Gastroesophageal sphincter (tissue), 4 donors: Measurements from ENCODE around the gene MED25. TPM values are rescaled to one million over a fixed set of nuclear protein-coding genes. Genes with fewer than 3 reads are reported as not detected.
A peak's percentile ranks its signal among the peaks of the same experiment; 100 is the strongest.

Experiments used
- ATAC-seq: fragments of 150-250 bp; one replicate; pipeline ENCODE4 v1.9.1; 2016; ENCODE audit warnings: mild to moderate bottlenecking, moderate library complexity
- H3K27ac ChIP-seq, 4 donors: fragments of 200-600 bp; sonication (generic) in 3 of 4; 1 replicate in 3 of 4; 2 replicates in 1 of 4; pipeline ENCODE4 v1.5.1; 2016 to 2019
- H3K27me3 ChIP-seq: fragments of 200-600 bp; sonication (generic); one replicate; pipeline ENCODE4 v1.5.1; 2019
- H3K36me3 ChIP-seq, 2 donors: fragments of 200-600 bp; sonication (generic); one replicate each; pipeline ENCODE4 v1.5.1; 2019; ENCODE audit warnings: control low read depth in 1 of 2
- H3K4me1 ChIP-seq, 3 donors: fragments of 200-600 bp; sonication (generic); 1 replicate in 2 of 3; 2 replicates in 1 of 3; pipeline ENCODE4 v1.5.1; 2016 to 2019; ENCODE audit warnings: control low read depth in 2 of 3
- H3K4me3 ChIP-seq, 2 donors: fragments of 200-600 bp; sonication (generic); one replicate each; pipeline ENCODE4 v1.5.1; 2019; ENCODE audit warnings: mild to moderate bottlenecking in 1 of 2, moderate library complexity in 1 of 2
- H3K9me3 ChIP-seq, 3 donors: fragments of 200-600 bp; sonication (generic); one replicate each; pipeline ENCODE4 v1.5.1; 2017 to 2019; ENCODE audit warnings: control low read depth in 2 of 3
- EP300 ChIP-seq: sonication (generic); formaldehyde crosslinking; IDR thresholded peaks from one replicate; pipeline ENCODE4 v1.6.1; 2017; ENCODE audit warnings: antibody characterized with exemption, mild to moderate bottlenecking
- POLR2A ChIP-seq, 2 donors: fragments of 450-650 bp; IDR thresholded peaks; one replicate each; pipeline ENCODE4 v1.6.1; 2017; ENCODE audit warnings: antibody characterized with exemption in 2 of 2, mild to moderate bottlenecking in 2 of 2, moderate library complexity in 1 of 2
- POLR2AphosphoS5 ChIP-seq: sonication (generic); formaldehyde crosslinking; IDR thresholded peaks from one replicate; pipeline ENCODE4 v1.6.1; 2017; ENCODE audit warnings: antibody characterized with exemption
- WGBS, 2 donors: methylation state at CpG; one replicate each; pipeline ENCODE4 v1.1.5; 2018; ENCODE audit warnings: low coverage in 1 of 2; 5-methylcytosine and 5-hydroxymethylcytosine counted together
- total RNA-seq, 4 donors: library from RNA; depleted of rRNA; stranded (reverse); fragments of >200 nt; gene quantifications; one replicate each; pipeline ENCODE4 v1.1.0, GENCODE V29; 2016
- TF ChIP-seq, protein P1 (sequence below), 4 experiments: fragments of 200-600 bp in 2 of 4; fragments of 450-650 bp in 2 of 4; sonication (generic) in 1 of 4; IDR thresholded peaks; one replicate each; pipeline ENCODE4 v1.5.1; 2017 to 2019; ENCODE audit warnings: antibody characterized with exemption in 4 of 4, mild to moderate bottlenecking in 2 of 4, moderate library complexity in 2 of 4

MED25 gene
- total RNA-seq, 4 donors from 2014 or later, result 26.7 to 36.1 (median 28.7) TPM

DNA sequence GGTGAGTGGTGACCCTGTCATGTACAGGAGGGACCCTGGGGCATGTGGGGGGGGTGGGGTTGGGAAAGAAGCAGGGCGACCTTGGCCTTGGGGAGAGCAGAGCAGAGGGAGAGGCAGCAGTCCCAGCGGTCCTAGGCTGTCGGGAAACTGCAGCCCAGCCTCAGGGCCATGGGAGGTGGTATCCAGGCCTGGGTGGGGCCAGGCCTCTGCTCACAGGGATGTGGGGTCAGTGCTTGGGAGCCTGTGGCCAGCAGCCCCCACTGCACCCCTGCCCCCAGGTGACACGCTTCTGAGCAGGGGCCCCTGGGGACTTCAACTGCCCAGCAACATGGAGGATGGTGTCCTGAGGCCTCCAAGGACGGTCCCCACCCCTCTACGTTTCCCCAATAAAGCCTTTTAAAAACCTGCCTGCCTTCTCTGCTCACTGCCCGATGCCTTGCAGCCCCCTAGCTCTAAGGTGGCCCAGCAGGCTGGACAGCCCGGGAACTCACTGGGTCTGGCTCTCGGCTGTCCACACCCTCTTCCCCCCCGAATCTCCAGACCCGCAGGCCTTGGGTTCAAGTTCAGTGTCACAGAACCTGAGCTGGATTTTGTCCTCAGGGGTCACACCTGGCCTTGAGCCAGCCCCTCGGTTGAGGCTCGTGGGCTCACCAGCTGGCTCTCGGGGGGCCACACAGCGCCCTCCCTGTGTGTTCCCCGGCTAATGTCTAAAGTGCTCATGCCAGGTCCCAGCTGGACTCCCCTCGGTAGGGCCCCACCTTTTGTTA lies 42.4 kb downstream of the MED25 start:
- no peak for ATAC-seq
- no peak for TF ChIP-seq EP300
- TF ChIP-seq, protein P1, sequence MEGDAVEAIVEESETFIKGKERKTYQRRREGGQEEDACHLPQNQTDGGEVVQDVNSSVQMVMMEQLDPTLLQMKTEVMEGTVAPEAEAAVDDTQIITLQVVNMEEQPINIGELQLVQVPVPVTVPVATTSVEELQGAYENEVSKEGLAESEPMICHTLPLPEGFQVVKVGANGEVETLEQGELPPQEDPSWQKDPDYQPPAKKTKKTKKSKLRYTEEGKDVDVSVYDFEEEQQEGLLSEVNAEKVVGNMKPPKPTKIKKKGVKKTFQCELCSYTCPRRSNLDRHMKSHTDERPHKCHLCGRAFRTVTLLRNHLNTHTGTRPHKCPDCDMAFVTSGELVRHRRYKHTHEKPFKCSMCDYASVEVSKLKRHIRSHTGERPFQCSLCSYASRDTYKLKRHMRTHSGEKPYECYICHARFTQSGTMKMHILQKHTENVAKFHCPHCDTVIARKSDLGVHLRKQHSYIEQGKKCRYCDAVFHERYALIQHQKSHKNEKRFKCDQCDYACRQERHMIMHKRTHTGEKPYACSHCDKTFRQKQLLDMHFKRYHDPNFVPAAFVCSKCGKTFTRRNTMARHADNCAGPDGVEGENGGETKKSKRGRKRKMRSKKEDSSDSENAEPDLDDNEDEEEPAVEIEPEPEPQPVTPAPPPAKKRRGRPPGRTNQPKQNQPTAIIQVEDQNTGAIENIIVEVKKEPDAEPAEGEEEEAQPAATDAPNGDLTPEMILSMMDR (IDR thresholded peaks at IDR 0.05), result no peak
- TF ChIP-seq POLR2AphosphoS5, result no peak
- no peak for TF ChIP-seq POLR2A (IDR thresholded peaks at IDR 0.05)
- H3K9me3 ChIP-seq, result no peaks in the 10 kb centered on the region
- H3K27ac ChIP-seq, result peak overlapping the region in 3 of 4 donors; percentile 49 to 73 (median 68)
- H3K4me3 ChIP-seq, result peak overlapping the region in 1 of 2 donors; percentile 14
- WGBS, 2 donors, result 49 to 56% methylated on average over 3 to 8 of the region's 17 CpGs
- H3K27me3 ChIP-seq, result no peaks in the 10 kb centered on the region
- peaks cover 0 to 43% (median 4%) of the 10 kb centered on the region in 3 donors for H3K4me1 ChIP-seq
- H3K36me3 ChIP-seq, result peaks cover 0 to 90% of the 10 kb centered on the region in 2 donors

DNA sequence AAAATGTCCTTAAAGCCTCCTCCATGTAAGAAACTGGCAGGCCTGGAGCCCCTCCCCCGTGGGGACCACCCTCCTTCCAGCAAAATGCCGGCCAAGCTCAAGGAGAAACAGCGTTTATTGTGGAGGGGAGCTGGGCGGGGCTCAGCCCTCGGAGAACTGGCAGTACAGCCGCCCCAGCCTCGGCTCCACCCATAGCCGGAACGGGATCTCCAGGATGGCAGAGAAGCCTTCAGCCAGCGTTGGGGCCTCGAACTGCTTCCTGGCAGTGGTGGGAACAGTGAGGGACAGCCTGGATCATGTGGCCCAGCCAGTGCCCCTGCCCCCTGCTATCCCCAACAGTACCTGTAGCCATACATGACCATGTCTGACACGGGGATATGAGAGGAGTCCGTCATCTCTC lies 43.0 kb downstream of the MED25 start:
- Histone ChIP-seq H3K27ac (peak overlapping the region in 3 of 4 donors; percentile 49 to 73 (median 68)), H3K27me3 (no peaks in the 10 kb centered on the region), H3K36me3 (peaks cover 0 to 85% of the 10 kb centered on the region in 2 donors), H3K9me3 (no peaks in the 10 kb centered on the region), H3K4me3 (peak overlapping the region in 1 of 2 donors; percentile 14), H3K4me1 (peaks cover 0 to 49% (median 8%) of the 10 kb centered on the region in 3 donors)
- peak; percentile 55 for ATAC-seq
- no CpG with 5 or more reads among the region's 13 CpGs for WGBS, 2 donors
- no peak for TF ChIP-seq POLR2A (IDR thresholded peaks at IDR 0.05)
- TF ChIP-seq, protein P1 (IDR thresholded peaks at IDR 0.05), result no peak
- TF ChIP-seq EP300, result no peak
- TF ChIP-seq POLR2AphosphoS5, result no peak

DNA sequence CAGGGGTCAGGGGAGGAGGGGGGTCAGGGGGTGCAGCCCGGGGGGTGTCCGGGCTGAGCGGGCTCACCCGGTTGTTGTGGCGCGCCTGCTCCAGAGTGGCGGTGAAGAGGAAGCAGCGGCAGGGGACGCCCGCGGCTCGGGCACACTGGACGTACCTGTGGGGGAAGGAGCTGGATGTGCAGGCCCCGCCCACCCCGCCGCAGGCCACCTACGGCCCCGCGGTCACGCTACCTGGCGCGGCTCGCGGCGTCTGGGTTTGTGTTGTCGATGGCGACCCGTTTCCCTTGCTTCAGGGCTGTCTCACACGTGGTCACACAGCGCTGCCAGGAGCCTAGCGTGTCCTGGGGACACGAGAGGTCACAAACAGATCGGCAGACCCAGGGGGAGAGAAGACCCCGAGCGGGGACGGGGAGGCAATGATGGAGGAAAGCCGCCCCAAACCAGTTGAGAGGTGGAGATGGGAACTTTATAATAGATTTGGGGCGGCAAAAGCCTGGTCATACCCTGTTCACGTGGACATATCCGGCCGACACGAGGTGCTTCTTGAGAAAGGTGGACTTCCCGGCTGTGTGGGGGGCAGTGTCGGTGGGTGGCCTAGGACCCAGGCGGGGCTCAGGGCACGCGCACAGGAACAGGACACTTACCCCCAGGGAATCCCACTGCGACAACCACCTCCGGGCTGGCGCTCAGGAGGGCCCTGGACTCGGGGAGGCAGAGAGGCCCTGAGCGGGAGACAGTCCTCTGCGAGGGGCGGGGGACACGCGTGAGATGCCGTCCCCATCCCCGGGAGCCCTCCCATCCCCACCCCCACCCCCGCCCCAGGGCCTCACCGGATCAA lies 43.7 kb downstream of the MED25 start:
- peaks cover 0 to 78% of the 10 kb centered on the region in 2 donors for H3K36me3 ChIP-seq
- peaks cover 0 to 56% (median 15%) of the 10 kb centered on the region in 3 donors for H3K4me1 ChIP-seq
- H3K9me3 ChIP-seq, result no peaks in the 10 kb centered on the region
- 80 to 84% methylated on average over 8 to 14 of the region's 60 CpGs for WGBS, 2 donors
- no peak overlapping the region for H3K4me3 ChIP-seq
- ATAC-seq, result no peak
- peak overlapping the region in 3 of 4 donors; percentile 49 to 73 (median 68) for H3K27ac ChIP-seq
- TF ChIP-seq, protein P1 (IDR thresholded peaks at IDR 0.05), result no peak
- TF ChIP-seq POLR2A (IDR thresholded peaks at IDR 0.05) (no peak), EP300 (no peak), POLR2AphosphoS5 (no peak)
- H3K27me3 ChIP-seq, result no peaks in the 10 kb centered on the region

DNA sequence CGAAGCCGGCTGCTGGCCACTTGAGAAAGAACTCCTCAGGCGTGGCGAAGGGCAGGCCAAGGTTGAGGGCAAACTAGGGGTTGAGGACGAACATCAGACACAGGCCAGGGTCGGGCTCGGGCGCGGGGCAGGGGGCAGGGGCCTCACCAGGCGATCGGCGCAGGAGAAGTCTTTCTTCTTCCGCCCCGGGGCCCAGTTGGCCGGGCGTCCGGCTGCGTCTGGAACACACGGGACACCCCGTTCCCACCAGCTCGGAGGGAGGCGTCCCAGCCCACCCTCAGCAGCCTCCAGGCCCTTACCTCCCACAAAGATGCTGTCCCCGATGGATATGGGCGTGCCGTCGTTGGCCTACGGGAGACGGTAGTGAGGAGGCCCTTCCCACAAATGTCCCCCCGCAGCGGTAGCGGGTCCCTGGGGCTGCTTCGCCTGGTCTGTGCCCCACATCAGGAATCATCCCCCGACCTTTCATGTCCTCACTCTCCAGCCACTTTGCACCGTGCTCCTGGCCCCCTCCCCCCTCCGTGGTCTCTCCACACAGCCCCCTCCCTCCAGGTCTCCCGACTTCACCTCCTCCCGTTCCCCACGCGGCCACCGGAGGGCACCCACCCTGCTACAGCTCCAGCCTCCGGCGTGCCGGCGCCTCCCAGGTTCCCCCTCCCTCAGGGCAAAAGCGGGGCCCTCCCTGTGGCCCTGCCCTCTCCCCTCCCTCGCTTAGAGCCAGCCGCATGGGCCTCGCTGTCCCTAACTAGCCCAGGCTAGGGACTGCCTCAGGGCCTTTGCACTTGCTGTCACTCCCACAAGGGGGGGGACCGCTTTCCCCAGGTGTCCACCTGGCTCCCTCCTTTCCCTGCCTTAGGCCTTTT lies 44.5 kb downstream of the MED25 start:
- TF ChIP-seq EP300 (no peak), POLR2AphosphoS5 (no peak), POLR2A (IDR thresholded peaks at IDR 0.05) (no peak)
- TF ChIP-seq, protein P1 (IDR thresholded peaks at IDR 0.05), result no peak
- Histone ChIP-seq H3K9me3 (no peaks in the 10 kb centered on the region), H3K36me3 (peaks cover 0 to 69% of the 10 kb centered on the region in 2 donors), H3K27ac (peak overlapping the region in 2 of 4 donors; percentile 4 to 5), H3K4me3 (no peak overlapping the region), H3K27me3 (no peaks in the 10 kb centered on the region), H3K4me1 (peaks cover 0 to 55% (median 16%) of the 10 kb centered on the region in 3 donors)
- WGBS, 2 donors, result 53% methylated on average over 3 of the region's 49 CpGs; no CpG with 5 or more reads in 1 of the 2 donors
- ATAC-seq, result no peak
